GM21619 (cell line): ENCODE measurements around the gene CCSER2.
"Not testable (repeated sequence)": the region's sequence is repeated elsewhere in the genome, so short reads cannot be mapped to it uniquely, and the experiment has no call there.

Experiments
- ATAC-seq: cut with Tn5 transposase; IDR thresholded peaks from one replicate; pipeline ENCODE4 v1.9.1; 2021; ENCODE audit not compliant: unreplicated experiment

CCSER2 gene

DNA sequence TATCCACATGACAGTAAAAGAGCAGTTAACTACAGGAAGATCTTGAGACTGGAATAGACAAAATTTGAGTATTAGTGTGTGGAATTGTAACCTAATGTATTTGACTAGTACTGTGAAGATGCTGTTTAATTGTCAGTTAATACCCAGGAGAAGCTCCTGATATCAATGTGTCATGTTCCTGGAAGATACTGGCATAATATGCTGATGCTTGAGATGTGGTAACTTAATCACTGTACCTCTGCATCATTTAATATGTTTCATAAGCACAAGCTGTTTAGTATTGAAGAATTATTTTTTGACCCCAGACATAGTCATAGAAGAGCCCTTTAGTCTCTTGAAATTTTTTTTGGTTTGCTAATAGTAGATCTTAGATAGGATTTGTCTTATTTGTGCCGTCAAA is 15.4 kb downstream of the CCSER2 start:
- no peak for ATAC-seq

- ATAC-seq, result no peak
These were observed 16.1 kb downstream of the CCSER2 start for GRCh38 chr10:84344526-84344925.

- not testable (repeated sequence) for ATAC-seq
These were observed 19.2 kb downstream of the CCSER2 start for GRCh38 chr10:84347575-84348002.

DNA sequence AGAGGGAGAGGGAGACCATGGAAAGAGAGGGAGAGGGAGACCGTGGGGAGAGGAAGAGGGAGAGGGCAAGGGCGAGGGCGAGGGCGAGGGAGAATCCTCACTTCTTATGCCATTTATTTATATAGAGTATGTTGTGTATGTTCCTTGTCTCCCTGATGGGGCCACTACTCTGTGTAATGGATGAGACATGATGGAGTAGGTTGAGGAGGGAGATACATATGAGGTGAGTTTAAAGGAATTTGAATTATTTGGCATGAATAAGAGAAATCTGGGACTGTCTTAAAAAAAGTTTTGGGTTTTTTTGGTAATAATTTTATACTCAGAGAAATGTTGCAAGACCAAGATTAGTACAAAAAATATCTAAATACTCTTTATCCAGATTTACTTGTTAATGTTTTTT is 20.1 kb downstream of the CCSER2 start:
- ATAC-seq, result no peak

DNA sequence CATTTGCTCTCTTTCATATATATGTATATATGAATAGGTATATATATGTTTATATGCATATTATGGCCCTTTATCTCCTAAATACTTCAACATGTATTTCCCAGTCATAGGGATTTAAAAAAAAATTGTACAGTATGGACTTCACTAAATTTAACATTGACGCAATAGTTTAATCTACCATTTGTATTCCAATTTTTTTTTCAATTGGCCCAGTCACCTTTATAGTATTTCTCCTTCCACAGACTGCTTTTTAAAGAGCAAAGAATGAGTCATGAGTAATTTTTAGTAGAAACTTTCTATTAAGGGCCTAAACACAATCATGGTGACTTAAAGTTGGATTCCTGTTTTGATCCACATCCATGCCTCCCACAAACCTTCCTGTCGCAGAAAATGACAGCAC is 20.5 kb downstream of the CCSER2 start:
- ATAC-seq, result no peak

DNA sequence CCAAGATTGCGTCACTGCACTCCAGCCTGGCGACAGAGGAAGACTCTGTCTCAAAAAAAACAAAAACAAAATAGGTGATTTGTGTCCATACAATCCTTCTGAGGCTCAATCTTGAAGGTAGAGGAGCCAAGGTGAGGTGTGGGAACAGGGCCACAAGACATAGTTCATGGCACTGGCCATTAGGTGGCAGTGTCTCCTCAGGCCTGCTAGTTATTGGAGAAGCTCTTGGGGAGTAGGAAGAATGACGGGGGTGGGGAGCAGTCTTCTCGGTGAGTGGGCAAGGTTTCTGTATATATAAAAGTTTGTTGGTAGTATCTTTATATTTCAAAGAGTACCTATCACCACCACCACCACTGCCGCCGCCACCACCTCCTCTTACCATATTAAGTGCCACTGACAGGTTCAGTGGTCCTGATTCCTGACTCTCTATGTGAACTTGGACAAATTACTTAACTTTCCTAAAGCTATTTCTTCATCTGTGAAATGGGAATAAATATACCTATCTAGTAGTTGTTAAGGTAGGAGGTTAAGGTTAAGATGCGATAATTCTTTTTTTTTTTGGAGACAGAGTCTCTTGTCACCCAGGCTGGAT is 24.0 kb downstream of the CCSER2 start:
- ATAC-seq, result peak; percentile 94

DNA sequence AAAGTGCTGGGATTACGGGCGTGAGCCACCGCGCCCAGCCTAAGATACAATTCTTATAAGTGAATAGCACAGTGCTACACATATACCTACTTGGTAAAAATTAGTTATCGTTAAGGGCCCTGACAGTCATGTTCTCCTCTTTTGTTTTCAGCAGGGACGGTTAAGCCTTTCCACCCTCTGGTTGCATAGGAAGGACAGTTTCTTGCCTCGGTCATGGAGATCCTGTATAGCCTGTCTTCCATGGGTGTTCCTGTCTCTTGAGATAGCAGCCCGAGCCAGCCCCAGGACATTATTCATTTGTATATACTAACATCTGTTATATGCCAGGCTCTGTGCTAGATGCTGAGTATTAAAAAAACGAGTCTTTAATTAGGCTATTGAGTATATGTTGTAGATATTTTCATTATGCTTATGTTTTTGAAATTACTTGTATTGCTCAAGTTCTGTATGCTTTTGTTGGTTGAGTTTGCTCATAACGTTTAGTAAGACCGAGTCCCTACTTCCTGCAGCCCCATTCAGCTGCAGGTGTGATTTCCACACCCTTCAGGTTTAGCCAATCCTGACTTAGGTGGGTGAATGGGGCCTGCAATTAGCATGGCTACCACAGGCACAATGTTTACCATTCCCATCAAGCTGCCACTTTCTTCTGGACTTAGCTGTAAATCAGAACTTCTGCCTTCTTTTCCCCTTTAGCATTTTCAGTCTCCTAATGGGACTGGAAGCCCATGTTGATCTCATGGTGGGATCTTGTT is 24.8 kb downstream of the CCSER2 start:
- no peak for ATAC-seq

DNA sequence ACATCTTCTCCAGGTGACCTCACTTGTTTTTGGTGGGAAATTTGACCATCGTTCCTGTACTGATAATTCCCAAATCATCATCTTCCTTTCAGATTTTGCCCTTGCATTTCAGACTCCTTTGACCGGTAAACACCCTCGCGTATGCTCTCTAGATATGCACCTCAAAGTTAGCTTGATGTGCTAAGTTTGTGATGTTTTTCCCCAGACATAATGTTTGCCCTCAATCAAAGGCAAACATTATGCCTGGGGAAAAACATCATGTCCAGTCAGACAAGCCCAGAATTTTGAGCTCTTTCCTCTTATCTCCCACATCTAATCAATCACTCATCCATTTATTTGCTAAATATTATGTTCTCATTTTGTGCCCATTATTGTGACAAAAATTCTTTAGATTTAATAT is 26.2 kb downstream of the CCSER2 start:
- no peak for ATAC-seq

DNA sequence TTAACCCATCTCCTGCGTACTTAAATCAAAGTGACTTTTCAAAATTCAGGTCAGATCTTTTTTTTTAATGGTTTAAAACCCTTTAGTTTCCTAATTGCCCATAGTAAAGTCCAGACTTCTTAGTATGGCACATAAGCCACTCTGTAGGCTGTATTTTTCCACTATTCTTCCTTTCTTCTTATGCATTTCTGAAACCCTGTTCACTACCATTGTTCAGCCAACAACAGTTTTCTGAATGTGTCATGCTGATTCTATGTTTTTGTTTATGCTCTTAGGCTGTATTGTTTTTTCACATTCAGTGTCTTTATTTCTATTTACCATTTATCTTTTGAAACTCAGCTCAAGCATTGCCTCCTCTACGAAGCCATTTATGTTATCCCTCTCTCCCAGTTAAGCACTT is 26.7 kb downstream of the CCSER2 start:
- no peak for ATAC-seq

- ATAC-seq, result no peak
These were observed 28.5 kb downstream of the CCSER2 start for GRCh38 chr10:84356928-84357327.

DNA sequence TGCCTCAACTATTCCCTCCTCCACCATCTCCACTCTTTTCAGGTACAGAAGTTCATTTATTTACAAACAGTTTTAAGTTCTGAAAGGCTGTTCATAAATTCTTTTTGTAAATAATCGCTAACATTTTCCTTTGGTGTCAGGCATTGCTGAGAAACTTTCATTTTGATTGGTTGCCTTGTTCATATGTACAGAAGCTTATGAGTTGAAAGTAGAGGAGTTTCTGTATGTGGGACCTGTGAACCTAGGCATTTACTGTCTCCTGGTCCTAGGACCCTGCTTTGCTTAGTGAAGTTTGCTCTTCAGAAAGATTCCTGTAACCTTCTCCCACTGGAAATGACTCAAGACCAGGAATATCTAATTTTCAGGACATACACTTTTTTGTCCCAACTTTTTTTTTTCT is 30.4 kb downstream of the CCSER2 start:
- no peak for ATAC-seq

GRCh38 chr10:84360637-84361365 is 32.4 kb downstream of the CCSER2 start:
- no peak for ATAC-seq

- ATAC-seq, result no peak
These were observed 37.0 kb downstream of the CCSER2 start for GRCh38 chr10:84365335-84365881.

DNA sequence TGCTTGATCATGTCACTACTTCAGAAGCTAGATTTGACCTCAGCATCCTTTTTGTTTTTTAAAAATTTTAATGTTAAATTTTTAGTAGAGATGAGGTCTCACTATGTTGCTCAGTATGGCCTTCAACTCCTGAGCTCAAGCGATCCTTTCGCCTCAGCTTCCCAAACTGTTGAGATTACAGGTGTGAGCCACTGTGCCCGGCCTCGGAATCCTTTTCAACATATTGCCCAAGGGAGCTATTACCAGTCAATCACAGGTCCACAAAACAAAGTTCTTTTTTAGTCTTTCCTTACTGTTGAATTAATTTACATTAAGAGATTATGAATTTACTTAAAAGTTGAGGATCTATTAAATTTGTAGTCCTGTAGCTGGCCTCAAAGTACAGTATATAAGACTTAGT is 37.7 kb downstream of the CCSER2 start:
- no peak for ATAC-seq

GRCh38 chr10:84367256-84367655 is 38.9 kb downstream of the CCSER2 start:
- ATAC-seq, result no peak

- ATAC-seq, result no peak
These were observed 40.4 kb downstream of the CCSER2 start for GRCh38 chr10:84368828-84369227.

- ATAC-seq, result no peak
These were observed 41.9 kb downstream of the CCSER2 start for GRCh38 chr10:84370283-84370682.

DNA sequence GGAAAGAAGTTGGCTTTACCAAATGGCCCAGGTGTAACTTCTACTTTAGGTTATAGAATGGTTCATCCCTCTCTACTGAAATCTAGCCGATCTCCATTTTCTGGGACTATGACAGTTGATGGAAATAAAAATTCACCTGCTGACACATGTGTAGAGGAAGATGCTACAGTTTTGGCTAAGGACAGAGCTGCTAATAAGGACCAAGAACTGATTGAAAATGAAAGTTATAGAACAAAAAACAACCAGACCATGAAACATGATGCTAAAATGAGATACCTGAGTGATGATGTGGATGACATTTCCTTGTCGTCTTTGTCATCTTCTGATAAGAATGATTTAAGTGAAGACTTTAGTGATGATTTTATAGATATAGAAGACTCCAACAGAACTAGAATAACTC is 43.6 kb downstream of the CCSER2 start:
- no peak for ATAC-seq

GRCh38 chr10:84373000-84373399 is 44.6 kb downstream of the CCSER2 start:
- no peak for ATAC-seq

- no peak for ATAC-seq
These were observed 46.1 kb downstream of the CCSER2 start for GRCh38 chr10:84374455-84374854.

DNA sequence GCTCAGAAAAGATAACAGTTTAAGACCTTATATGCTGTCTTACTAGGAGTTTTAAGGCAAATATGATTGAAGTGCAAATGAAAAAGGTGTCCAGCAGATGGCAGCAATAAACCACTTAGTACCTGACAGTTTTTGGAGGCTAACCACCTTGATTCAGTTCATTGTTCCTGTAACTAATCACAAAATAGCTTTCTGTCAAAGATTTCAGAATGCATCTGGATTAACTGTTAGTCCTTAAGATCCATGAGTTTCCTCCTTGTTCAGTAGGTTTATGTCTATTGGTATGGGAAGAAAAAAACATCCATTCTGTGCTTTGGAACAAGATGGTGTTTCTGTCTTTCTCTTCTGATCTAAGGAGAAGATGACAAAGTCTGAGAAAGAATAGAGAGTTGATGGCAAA is 46.6 kb downstream of the CCSER2 start:
- peak; percentile 65 for ATAC-seq

GRCh38 chr10:84375881-84376280 is 47.5 kb downstream of the CCSER2 start:
- no peak for ATAC-seq
